IMR-90 (cell line): ENCODE measurements around the gene IL12RB2. TPM values are rescaled to one million over a fixed set of nuclear protein-coding genes. Genes with fewer than 3 reads are reported as not detected.

Source experiments
- ATAC-seq: fragments of 200-7000 bp; cut with Tn5 transposase; 2 replicates; pipeline ENCODE4 v1.9.1; 2020; ENCODE audit warnings: low read depth, mild to moderate bottlenecking, moderate library complexity
- BruUV-seq: library from RNA; stranded (reverse); fragments of 400-500 nt; replicated peaks from 2 replicates; lab custom pipeline; 2021; lab: Mats Ljungman, UMichigan
- CTCF ChIA-PET: fragments of 300-600 bp; formaldehyde crosslinking; extraction: SDS; loops from one replicate; lab custom pipeline; 2021; ENCODE audit warnings: antibody characterized with exemption; lab: Yijun Ruan, JAX
- POLR2A ChIA-PET: fragments of 300-600 bp; sonication (Branson Sonifier 250); formaldehyde crosslinking; loops from one replicate; lab custom pipeline; 2022; ENCODE audit warnings: antibody characterized with exemption; ENCODE audit not compliant: unreplicated experiment; lab: Charles Lee
- DNase-seq: peaks from one replicate; pipeline ENCODE4 v3.0.0; 2013
- H2AFZ ChIP-seq: replicated peaks from 2 replicates; pipeline ENCODE3; 2013; ENCODE audit warnings: low read length, mild to moderate bottlenecking; ENCODE audit not compliant: poor library complexity
- H2AK5ac ChIP-seq: 2 replicates; pipeline ENCODE4 v1.6.1; 2013; ENCODE audit warnings: low read depth, low read length, inconsistent platforms
- H2AK9ac ChIP-seq: replicated peaks from 2 replicates; pipeline ENCODE3; 2013; ENCODE audit warnings: mild to moderate bottlenecking, low read depth, low read length, moderate library complexity; ENCODE audit not compliant: poor library complexity
- H2BK120ac ChIP-seq: 2 replicates; pipeline ENCODE4 v1.6.1; 2013; ENCODE audit warnings: low read depth, low read length, inconsistent platforms
- H2BK15ac ChIP-seq: 3 replicates; pipeline ENCODE4 v1.6.1; 2013; ENCODE audit warnings: low read depth, low read length, inconsistent platforms
- H2BK20ac ChIP-seq: 2 replicates; pipeline ENCODE4 v1.6.1; 2013; ENCODE audit warnings: low read depth, mild to moderate bottlenecking, inconsistent platforms, low read length, moderate library complexity
- H2BK5ac ChIP-seq: 2 replicates; pipeline ENCODE4 v1.6.1; 2013; ENCODE audit warnings: mild to moderate bottlenecking, low read depth, low read length, inconsistent platforms; ENCODE audit not compliant: poor library complexity, severe bottlenecking
- H3K14ac ChIP-seq: replicated peaks from 2 replicates; pipeline ENCODE4 v1.6.1; 2013; ENCODE audit warnings: low read depth, low read length, inconsistent platforms
- H3K18ac ChIP-seq: 2 replicates; pipeline ENCODE4 v1.6.1; 2013; ENCODE audit warnings: low read depth, low read length, control low read depth
- H3K23ac ChIP-seq: 2 replicates; pipeline ENCODE4 v1.6.1; 2013; ENCODE audit warnings: low read depth, low read length, inconsistent platforms
- H3K27ac ChIP-seq: 2 replicates; pipeline ENCODE4 v1.5.1; 2013; ENCODE audit warnings: mild to moderate bottlenecking, control low read depth, low read length; ENCODE audit not compliant: insufficient read depth
- H3K27me3 ChIP-seq: 2 replicates; pipeline ENCODE4 v1.6.1; 2013; ENCODE audit warnings: low read length; ENCODE audit not compliant: control insufficient read depth, insufficient read depth
- H3K36me3 ChIP-seq: 2 replicates; pipeline ENCODE4 v1.6.1; 2013; ENCODE audit warnings: low read length, mixed read lengths; ENCODE audit not compliant: control insufficient read depth, insufficient read depth
- H3K4ac ChIP-seq: 2 replicates; pipeline ENCODE4 v1.6.1; 2013; ENCODE audit warnings: low read depth, low read length, inconsistent platforms
- H3K4me1 ChIP-seq: 2 replicates; pipeline ENCODE4 v1.6.1; 2013; ENCODE audit warnings: low read length, mixed read lengths; ENCODE audit not compliant: control insufficient read depth, insufficient read depth
- H3K4me2 ChIP-seq: 2 replicates; pipeline ENCODE4 v1.6.1; 2013; ENCODE audit warnings: low read depth, mild to moderate bottlenecking, control low read depth, low read length, moderate library complexity
- H3K4me3 ChIP-seq: 2 replicates; pipeline ENCODE4 v1.5.1; 2013; ENCODE audit warnings: low read depth, mild to moderate bottlenecking, control low read depth, low read length, moderate library complexity; ENCODE audit not compliant: insufficient read depth
- H3K56ac ChIP-seq: 2 replicates; pipeline ENCODE4 v1.6.1; 2013; ENCODE audit warnings: low read length, inconsistent platforms; ENCODE audit not compliant: insufficient read depth; ENCODE audit errors: extremely low read depth
- H3K79me1 ChIP-seq, 2 experiments: 2 replicates each; pipeline ENCODE4 v1.6.1; 2013; ENCODE audit warnings: low read length in 2 of 2, inconsistent platforms in 1 of 2, low read depth in 1 of 2
- H3K9ac ChIP-seq: 2 replicates; pipeline ENCODE4 v1.6.1; 2013; ENCODE audit warnings: low read depth, low read length, control low read depth
- H3K9me1 ChIP-seq: 2 replicates; pipeline ENCODE4 v1.6.1; 2013; ENCODE audit warnings: low read length, inconsistent platforms; ENCODE audit not compliant: insufficient read depth
- H3K9me3 ChIP-seq: 2 replicates; pipeline ENCODE4 v1.6.1; 2013; ENCODE audit warnings: low read length; ENCODE audit not compliant: control insufficient read depth, insufficient read depth
- H4K20me1 ChIP-seq: 2 replicates; pipeline ENCODE4 v1.6.1; 2013; ENCODE audit warnings: low read length, inconsistent platforms; ENCODE audit not compliant: insufficient read depth
- H4K5ac ChIP-seq: 2 replicates; pipeline ENCODE4 v1.6.1; 2013; ENCODE audit warnings: mild to moderate bottlenecking, low read depth, low read length, control low read depth
- H4K8ac ChIP-seq, 2 experiments: 2 replicates each; pipeline ENCODE4 v1.6.1; 2013; ENCODE audit warnings: low read depth in 2 of 2, low read length in 2 of 2, control low read depth in 1 of 2, inconsistent platforms in 1 of 2
- H4K91ac ChIP-seq: 2 replicates; pipeline ENCODE4 v1.6.1; 2013; ENCODE audit warnings: low read depth, low read length, inconsistent platforms; ENCODE audit not compliant: insufficient read depth
- CEBPB ChIP-seq: IDR thresholded peaks from 2 replicates; pipeline ENCODE4 v1.6.1; 2012; ENCODE audit warnings: low read depth, low read length, improper control_type of control experiment
- CHD1 ChIP-seq: IDR thresholded peaks from 2 replicates; pipeline ENCODE4 v1.6.1; 2012; ENCODE audit warnings: low read depth, low read length, improper control_type of control experiment
- MAFK ChIP-seq: IDR thresholded peaks from 2 replicates; pipeline ENCODE4 v1.6.1; 2012; ENCODE audit warnings: low read depth, low read length, improper control_type of control experiment
- MXI1 ChIP-seq: IDR thresholded peaks from 2 replicates; pipeline ENCODE4 v1.6.1; 2012; ENCODE audit warnings: low read depth, mild to moderate bottlenecking, low read length, moderate library complexity, borderline replicate concordance
- NFE2L2 ChIP-seq: fragments of 150-350 bp; IDR thresholded peaks from 2 replicates; pipeline ENCODE4 v1.6.1; 2016; ENCODE audit warnings: low read depth, mild to moderate bottlenecking, low read length
- WGBS, 2 experiments: methylation state at CpG; one replicate each; pipeline versions ENCODE4 v1.1.5 to v1.1.7; 2013; ENCODE audit warnings: missing lambda C conversion rate in 2 of 2; ENCODE audit not compliant: insufficient read length in 1 of 2; ENCODE audit errors: extremely low coverage in 2 of 2; 5-methylcytosine and 5-hydroxymethylcytosine counted together
- dilution Hi-C: fragments of 300-500 bp; cut with HindIII; formaldehyde crosslinking; loops from one replicate; pipeline ENCODE4 v1.14.3; 2018; ENCODE audit warnings: low sequenced_read_pairs; ENCODE audit not compliant: unreplicated experiment
- in situ Hi-C: fragments of 300-500 bp; cut with MboI; formaldehyde crosslinking; loops from 3 replicates; pipeline ENCODE4 v1.14.3; 2019; ENCODE audit warnings: low sequenced_read_pairs, inconsistent platforms, mixed read lengths
- intact Hi-C: fragments of 100-400 bp; cut with micrococcal nuclease; formaldehyde crosslinking; loops from 2 replicates; pipeline ENCODE4 v1.10.0; 2022
- polyA plus RNA-seq, 3 experiments: library from polyadenylated mRNA; depleted of rRNA; stranded (reverse); fragments of >200 nt; gene quantifications; 2 replicates each; pipeline ENCODE4 v1.2.3, GENCODE V29; 2012; ENCODE audit warnings: low replicate concordance in 1 of 3
- total RNA-seq: library from RNA; depleted of rRNA; stranded (reverse); fragments of >200 nt; gene quantifications from 2 replicates; pipeline ENCODE4 v1.2.3, GENCODE V29; 2012

Gene IL12RB2
- total and polyA plus RNA-seq, 2 of the 4 experiments (the other 2 are of a cell fraction): not detected

GRCh38 chr1:67429528-67430357, 122.1 kb downstream of the IL12RB2 start:
- CTCF ChIA-PET: interaction anchor here (0.7 kb wide), 1 partner anchor 83 kb away, joined by 3 read pairs; no protein-coding TSS in a partner anchor
- H3K14ac ChIP-seq: peak overlapping the region; percentile 75
- H3K9me3 ChIP-seq: no peaks in the 10 kb centered on the region
- H3K27me3 ChIP-seq: no peaks in the 10 kb centered on the region
- H3K56ac ChIP-seq: peak overlapping the region; percentile 75
- H3K36me3 ChIP-seq: peaks cover 9% of the 10 kb centered on the region
- ATAC-seq: peak; percentile 13
- peak overlapping the region; percentile 31 for H4K91ac ChIP-seq
- peak overlapping the region; percentile 42 to 93; a peak in 3 of 4 replicates for H4K8ac ChIP-seq
- H3K4me2 ChIP-seq: peak overlapping the region; percentile 81
- dilution Hi-C loops (no loop called here), in situ Hi-C loops (no loop called here), intact Hi-C loops (loop anchor here (1.0 to 2.0 kb wide), 2 partner anchors 71 to 83 kb away; no protein-coding TSS in a partner anchor)
- no peak for TF ChIP-seq NFE2L2
- peak; percentile 85 for TF ChIP-seq MXI1
- no peak for TF ChIP-seq CEBPB
- TF ChIP-seq MAFK: no peak
- TF ChIP-seq CHD1: 0 out of 2 replicates have a peak, but pooled peaks have one; percentile 6
- peaks cover 41% of the 10 kb centered on the region for H4K20me1 ChIP-seq
- no peak overlapping the region for H2BK15ac ChIP-seq
- no peak overlapping the region for H2BK120ac ChIP-seq
- 0 out of 2 replicates have a peak overlapping the region, but pooled peaks have one; percentile 22 for H4K5ac ChIP-seq
- H3K18ac ChIP-seq: no peak overlapping the region
- no peak overlapping the region for H2BK20ac ChIP-seq
- peak overlapping the region; percentile 99 for H2AFZ ChIP-seq
- H3K79me1 ChIP-seq: peaks cover 0 to 5% of the 10 kb centered on the region in 2 experiments; a peak in 1 of 4 replicates
- no peaks in the 10 kb centered on the region; the same call in 1 of the 2 replicates for H3K9me1 ChIP-seq
- H3K4ac ChIP-seq: peak overlapping the region; percentile 84
- BruUV-seq: no TSS peak
- H3K23ac ChIP-seq: peak overlapping the region; percentile 69
- peak overlapping the region; percentile 89 for H2AK5ac ChIP-seq
- H3K9ac ChIP-seq: peak overlapping the region; percentile 87
- H3K27ac ChIP-seq: peak overlapping the region; percentile 81
- H3K4me1 ChIP-seq: no peaks in the 10 kb centered on the region
- H2BK5ac ChIP-seq: peak overlapping the region; percentile 71
- peak overlapping the region; percentile 65 for H2AK9ac ChIP-seq
- H3K4me3 ChIP-seq: peak overlapping the region; percentile 99
- DNase-seq: no peak
- POLR2A ChIA-PET: no interaction called here
- WGBS, 2 experiments: 0% methylated on average over 10 of the region's 69 CpGs; no CpG with 5 or more reads in 1 of the 2 experiments
